ENCODE measurements around the gene MET.

Gene MET

GRCh38 chr7:116787881-116788280 lies 115.9 kb downstream of the MET start:
- no peak for DNase-seq

- no peak for DNase-seq
These were observed 116.7 kb downstream of the MET start for GRCh38 chr7:116788572-116789197.

GRCh38 chr7:116790025-116790424 lies 118.0 kb downstream of the MET start:
- no peak for DNase-seq

DNA sequence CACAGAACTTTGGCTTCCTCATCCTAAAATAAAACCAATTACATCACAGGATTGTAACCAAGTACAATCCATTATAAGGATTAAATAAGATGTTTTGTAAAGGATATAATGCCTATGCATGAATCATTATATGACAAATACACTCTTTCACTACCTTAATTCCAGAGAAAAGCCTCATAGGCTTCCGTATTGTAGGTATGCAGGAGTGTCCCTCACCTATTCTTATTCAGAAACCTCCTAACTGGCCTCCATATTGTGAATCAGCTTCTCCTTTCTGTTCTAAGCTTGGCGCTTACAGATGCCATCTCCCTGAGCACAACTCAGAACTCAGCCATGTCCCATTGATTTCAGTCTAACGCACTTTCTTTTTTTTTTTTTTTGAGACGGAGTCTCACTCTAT lies 120.8 kb downstream of the MET start:
- no peak for DNase-seq

- DNase-seq: no peak
These were observed 121.9 kb downstream of the MET start for GRCh38 chr7:116793795-116794340.

DNA sequence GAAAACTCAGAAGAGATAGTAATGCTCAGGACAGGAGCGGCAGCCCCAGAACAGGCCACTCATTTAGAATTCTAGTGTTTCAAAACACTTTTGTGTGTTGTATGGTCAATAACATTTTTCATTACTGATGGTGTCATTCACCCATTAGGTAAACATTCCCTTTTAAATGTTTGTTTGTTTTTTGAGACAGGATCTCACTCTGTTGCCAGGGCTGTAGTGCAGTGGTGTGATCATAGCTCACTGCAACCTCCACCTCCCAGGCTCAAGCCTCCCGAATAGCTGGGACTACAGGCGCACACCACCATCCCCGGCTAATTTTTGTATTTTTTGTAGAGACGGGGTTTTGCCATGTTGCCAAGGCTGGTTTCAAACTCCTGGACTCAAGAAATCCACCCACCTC lies 124.5 kb downstream of the MET start:
- no peak for DNase-seq

DNA sequence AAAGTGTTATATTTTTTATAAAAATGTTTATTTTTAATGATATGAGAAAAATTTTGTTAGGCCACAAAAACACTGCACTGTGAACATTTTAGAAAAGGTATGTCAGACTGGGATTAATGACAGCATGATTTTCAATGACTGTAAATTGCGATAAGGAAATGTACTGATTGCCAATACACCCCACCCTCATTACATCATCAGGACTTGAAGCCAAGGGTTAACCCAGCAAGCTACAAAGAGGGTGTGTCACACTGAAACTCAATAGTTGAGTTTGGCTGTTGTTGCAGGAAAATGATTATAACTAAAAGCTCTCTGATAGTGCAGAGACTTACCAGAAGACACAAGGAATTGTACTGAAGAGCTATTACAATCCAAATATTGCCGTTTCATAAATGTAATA lies 125.6 kb downstream of the MET start:
- DNase-seq: no peak

DNA sequence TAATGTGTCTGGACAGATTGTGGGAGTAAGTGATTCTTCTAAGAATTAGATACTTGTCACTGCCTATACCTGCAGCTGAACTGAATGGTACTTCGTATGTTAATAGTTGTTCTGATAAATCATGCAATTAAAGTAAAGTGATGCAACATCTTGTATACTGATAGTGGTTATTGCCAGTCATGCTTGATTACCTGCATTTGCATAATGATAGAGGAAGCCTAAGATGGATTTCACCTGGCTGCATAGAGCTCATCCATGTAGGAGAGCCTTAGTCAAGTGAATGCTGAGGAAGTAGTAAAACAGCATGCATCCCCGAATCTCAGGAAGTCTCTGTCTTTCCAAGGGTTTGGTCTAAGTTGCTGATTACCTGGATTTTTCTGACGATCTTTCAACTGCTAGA lies 126.2 kb downstream of the MET start:
- DNase-seq: no peak

GRCh38 chr7:116799916-116800315 lies 127.9 kb downstream of the MET start:
- DNase-seq: no peak

DNA sequence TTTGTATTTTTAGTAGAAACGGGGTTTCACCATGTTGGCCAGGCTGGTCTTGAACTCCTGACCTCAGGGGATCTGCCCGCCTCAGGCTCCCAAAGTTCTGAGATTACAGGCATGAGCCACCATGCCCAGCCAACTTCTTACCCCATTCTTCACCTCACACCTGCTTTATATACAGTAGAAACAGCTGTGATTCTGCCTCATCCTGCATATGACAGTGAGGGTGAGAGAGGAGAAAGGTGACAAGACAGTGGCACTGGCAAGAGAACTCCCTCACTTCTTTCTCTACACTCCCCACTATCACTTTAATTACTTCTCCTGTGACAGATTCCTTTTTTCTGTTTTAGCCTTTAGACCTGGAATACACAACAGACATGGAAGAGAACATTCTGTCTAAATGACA lies 128.6 kb downstream of the MET start:
- no peak for DNase-seq

GRCh38 chr7:116801092-116801710 lies 129.2 kb downstream of the MET start:
- DNase-seq: no peak

DNA sequence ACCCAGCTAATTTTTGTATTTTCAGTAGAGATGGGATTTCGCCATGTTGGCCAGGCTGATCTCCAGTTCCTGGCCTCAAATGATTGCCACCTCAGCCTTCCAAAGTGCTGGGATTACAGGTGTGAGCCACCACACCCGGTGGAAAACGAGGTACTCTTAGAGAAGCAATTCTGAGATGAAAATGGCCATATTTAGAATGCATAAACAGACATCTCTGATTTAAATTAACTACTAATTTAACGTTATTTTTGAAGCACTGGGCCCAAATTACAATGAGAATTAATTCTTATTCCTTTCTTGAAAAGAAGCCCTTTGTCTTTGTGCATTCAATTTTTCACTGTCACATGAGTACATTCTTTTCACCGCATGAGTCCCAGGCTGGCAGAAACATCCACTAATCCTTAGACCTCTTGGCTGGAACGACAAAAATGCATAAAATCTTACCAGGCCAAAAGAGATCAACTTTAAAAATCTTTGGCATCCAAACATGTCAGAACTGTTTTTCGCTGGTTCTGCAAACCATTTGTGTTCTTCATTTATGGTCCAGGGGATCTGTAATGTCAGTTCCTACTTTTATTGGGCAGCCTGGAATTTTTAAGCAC lies 130.2 kb downstream of the MET start:
- no peak for DNase-seq

DNA sequence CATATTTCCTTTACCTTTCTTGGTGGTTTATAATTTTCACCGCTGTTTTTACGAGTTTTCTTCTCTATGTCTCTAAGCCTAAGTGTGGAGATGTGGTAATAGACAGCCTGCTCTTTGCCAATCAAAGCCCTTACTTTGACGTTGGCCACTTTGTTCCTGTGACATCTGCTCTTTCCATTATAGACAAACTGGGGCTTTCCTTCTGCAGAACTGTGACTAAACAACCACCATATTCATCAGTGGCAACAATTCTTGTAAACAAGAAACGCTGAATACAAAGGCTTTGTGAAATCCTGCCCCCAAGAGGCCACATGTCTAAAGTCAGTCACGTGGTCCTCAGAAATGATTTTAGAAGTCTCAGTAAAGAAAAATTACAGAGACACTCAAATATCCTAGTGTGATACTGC lies 130.8 kb downstream of the MET start:
- DNase-seq: peak; percentile 32

- DNase-seq: no peak
These were observed 132.5 kb downstream of the MET start for GRCh38 chr7:116804471-116804870.

DNA sequence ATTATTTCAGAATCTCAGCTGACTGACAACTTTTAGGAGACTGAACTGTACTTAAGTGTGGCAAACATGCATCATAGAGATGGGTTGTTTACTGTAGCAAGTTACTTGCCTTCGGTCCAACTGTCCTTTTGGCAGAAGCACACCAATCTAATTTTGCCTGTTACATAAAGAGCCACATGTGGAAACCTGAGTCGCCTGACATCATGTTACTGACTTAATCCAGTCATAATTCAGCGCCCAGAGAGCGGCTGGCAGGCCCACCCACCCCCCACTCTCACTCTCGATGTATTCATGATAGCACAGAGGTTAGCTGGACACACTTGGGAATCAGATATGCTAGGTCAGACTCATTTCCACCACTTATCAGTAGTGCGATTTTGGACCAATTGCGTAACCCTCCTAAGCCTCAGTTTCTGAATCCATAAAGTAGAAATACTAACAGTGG lies 133.1 kb downstream of the MET start:
- no peak for DNase-seq

DNA sequence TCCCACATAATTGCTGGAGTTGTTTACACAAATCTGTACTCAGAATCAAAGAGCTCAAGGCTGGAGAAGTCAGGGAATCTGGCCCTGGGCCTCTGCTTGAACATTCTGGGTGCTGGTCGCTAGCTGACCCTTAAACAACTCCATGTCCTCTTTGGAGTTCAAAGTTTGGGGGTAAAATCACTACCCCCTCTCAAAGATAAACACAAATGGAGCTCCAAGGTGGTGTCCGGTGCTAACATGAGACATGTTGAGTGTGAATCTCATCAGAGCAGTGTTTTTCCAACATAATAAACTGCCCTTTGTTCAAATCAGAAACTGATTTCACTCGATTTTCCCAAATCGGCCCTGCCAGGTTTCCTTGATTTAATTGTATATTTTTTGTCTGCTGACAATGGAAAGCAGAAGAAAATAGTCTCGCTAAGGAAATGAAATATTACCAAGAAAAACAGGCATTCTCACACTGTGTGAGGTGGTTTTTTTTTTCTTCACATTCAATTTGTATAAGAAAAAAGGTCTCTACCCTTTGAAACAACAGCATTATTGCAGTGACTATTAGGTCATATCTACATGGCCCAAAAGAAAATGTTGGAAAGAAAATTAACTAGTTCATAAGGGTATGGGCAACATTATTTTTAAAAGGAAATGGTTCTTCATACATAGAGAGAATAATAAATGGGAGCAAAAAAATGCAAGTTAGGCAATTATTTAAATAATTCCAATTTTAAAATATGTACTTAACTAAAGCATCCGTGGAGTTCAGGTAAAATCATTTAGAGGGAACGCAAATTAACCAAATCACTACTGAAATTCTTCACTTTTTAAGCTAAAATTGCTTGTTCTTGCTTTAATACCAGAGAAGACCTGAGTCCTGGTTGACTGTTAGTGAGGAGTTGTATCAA lies 134.3 kb downstream of the MET start:
- DNase-seq: no peak

DNA sequence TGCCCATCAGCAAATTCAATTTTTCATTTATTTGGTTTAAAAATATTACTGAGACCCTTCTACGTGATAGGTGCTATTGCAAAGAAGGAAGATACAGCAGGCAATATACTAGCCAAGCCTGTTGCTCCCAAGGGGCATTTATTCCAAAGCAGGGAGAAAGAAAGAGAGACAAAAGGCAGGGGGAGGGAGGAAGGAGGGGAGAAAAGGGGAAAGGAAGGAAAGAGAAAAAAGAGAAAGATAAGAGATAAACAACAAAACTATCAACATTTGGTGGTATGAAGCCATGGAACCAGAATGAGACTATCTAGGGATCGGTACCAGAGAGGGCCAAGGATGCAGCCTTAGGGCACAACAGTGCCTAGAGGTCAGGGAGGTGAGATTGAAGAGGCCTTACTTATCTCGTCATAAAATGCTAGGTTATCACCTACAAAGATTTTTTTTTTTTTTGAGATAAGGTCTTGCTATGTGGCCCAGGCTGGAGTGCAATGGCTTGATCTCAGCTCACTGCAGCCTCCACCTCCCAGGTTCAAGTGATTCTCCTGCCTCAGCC lies 135.1 kb downstream of the MET start:
- DNase-seq: no peak

DNA sequence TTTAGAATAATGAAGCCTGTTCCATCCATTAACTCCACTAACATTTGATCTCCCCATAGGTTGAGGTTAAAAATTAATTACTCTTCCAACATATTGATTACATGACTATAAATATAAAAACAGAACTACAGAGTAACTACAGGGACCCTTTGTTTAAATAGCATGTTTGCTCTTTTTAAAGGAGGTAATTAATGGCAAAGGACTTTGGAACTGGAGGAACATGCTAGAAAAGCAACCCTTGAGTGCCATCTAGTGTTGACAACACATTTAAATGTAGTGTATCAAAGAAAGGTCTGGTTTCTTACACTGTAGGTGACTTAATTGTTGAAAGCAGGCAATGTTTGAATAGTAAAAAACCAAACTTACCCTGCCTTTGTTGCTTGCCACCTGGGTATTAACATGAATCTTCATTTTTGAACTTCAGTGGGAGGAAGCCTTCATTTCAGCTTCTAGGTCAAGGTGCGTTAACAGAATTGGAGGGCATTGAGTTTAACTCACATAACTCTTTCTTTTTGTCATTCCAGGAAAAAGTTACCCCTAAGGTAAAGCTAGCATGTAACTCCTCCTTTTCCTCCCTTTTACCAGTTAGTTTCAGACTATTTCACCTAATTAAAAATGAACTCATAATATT lies 137.8 kb downstream of the MET start:
- peak; percentile 50 for DNase-seq

- DNase-seq: no peak
These were observed 138.5 kb downstream of the MET start for GRCh38 chr7:116810267-116811116.

GRCh38 chr7:116811768-116812167 lies 139.8 kb downstream of the MET start:
- DNase-seq: no peak

- DNase-seq: no peak
These were observed 140.9 kb downstream of the MET start for GRCh38 chr7:116812860-116813259.

Measured in CD4-positive, alpha-beta T cell treated with Interleukin-10 for 1 hour (primary cell).